GM12878 (cell line): ENCODE measurements around the gene PLEKHH2. TPM values are rescaled to one million over a fixed set of nuclear protein-coding genes. Genes with fewer than 3 reads are reported as not detected.

ENCODE experiments used
- ATAC-seq: fragments of 200-7000 bp; cut with Tn5 transposase; 3 replicates; pipeline ENCODE4 v1.9.1; 2020; ENCODE audit warnings: mild to moderate bottlenecking, moderate library complexity
- BruUV-seq: library from RNA; stranded (reverse); fragments of 400-500 nt; replicated peaks from 2 replicates; lab custom pipeline; 2021; lab: Mats Ljungman, UMichigan
- CTCF ChIA-PET: fragments of 300-600 bp; sonication (Branson Sonifier 250); formaldehyde crosslinking; extraction: SDS; loops from one replicate; lab custom pipeline; 2021; ENCODE audit warnings: inconsistent platforms; lab: Yijun Ruan, JAX
- POLR2A ChIA-PET: fragments of 350-600 bp; formaldehyde crosslinking; extraction: SDS; loops from one replicate; lab custom pipeline; 2021; ENCODE audit warnings: inconsistent platforms; lab: Charles Lee
- RAD21 ChIA-PET: fragments of 300-600 bp; sonication (Branson Sonifier 250); formaldehyde crosslinking; loops from one replicate; lab custom pipeline; 2023; ENCODE audit warnings: antibody characterized with exemption; ENCODE audit not compliant: unreplicated experiment; lab: Charles Lee
- SMC1A ChIA-PET: fragments of 300-600 bp; sonication (Branson Sonifier 250); formaldehyde crosslinking; loops from one replicate; lab custom pipeline; 2023; ENCODE audit not compliant: unreplicated experiment, uncharacterized antibody; lab: Charles Lee
- DNase-seq: peaks from one replicate; pipeline ENCODE4 v3.0.0-alpha.2; 2011; ENCODE audit warnings: low read depth, low spot score
- FAIRE-seq: peaks from 3 replicates; lab custom pipeline; 2011; peaks lifted over from hg19 to GRCh38; lab: Jason Lieb, UNC
- H2AFZ ChIP-seq: 2 replicates; pipeline ENCODE4 v1.6.0; 2011; ENCODE audit warnings: low read depth, low read length, control low read depth; ENCODE audit not compliant: control insufficient read depth
- H3K27ac ChIP-seq: 2 replicates; pipeline ENCODE4 v1.5.1; 2011; ENCODE audit warnings: control low read depth; ENCODE audit not compliant: control insufficient read depth, insufficient read depth
- H3K27me3 ChIP-seq, 2 experiments: replicated peaks in 1 of 2; 2 replicates each; pipeline versions ENCODE4 v1.6.0 to v1.6.1; 2011; ENCODE audit warnings: low read length in 1 of 2; ENCODE audit not compliant: control insufficient read depth in 2 of 2, insufficient read depth in 2 of 2
- H3K36me3 ChIP-seq, 2 experiments: 2 replicates each; pipeline ENCODE4 v1.5.1; 2011; ENCODE audit warnings: low read length in 1 of 2; ENCODE audit not compliant: control insufficient read depth in 2 of 2, insufficient read depth in 2 of 2
- H3K4me1 ChIP-seq: 2 replicates; pipeline ENCODE4 v1.6.1; 2011; ENCODE audit warnings: mild to moderate bottlenecking, low read length, moderate library complexity, mixed read lengths; ENCODE audit not compliant: control insufficient read depth, insufficient read depth
- H3K4me2 ChIP-seq: 2 replicates; pipeline ENCODE4 v1.6.0; 2011; ENCODE audit warnings: control low read depth; ENCODE audit not compliant: control insufficient read depth, insufficient read depth
- H3K4me3 ChIP-seq: fragments of 200-600 bp; sonication (generic); 2 replicates; pipeline ENCODE4 v1.5.1; 2016
- H3K79me2 ChIP-seq: 2 replicates; pipeline ENCODE4 v1.6.0; 2011; ENCODE audit warnings: low read length; ENCODE audit not compliant: control insufficient read depth, insufficient read depth
- H3K9ac ChIP-seq: 2 replicates; pipeline ENCODE4 v1.8.0; 2011; ENCODE audit warnings: low read length, control low read depth, mixed read lengths; ENCODE audit not compliant: control insufficient read depth, insufficient read depth
- H3K9me3 ChIP-seq: replicated peaks from 3 replicates; pipeline ENCODE4 v1.5.1; 2011; ENCODE audit warnings: mild to moderate bottlenecking, low read length; ENCODE audit not compliant: control insufficient read depth, insufficient read depth
- H4K20me1 ChIP-seq: 2 replicates; pipeline ENCODE4 v1.6.0; 2011; ENCODE audit not compliant: control insufficient read depth, insufficient read depth
- ASH2L ChIP-seq: fragments of 300-600, 200-600 bp; sonication (generic); IDR thresholded peaks from 2 replicates; pipeline ENCODE4 v1.6.1; 2017; ENCODE audit warnings: low read depth, mild to moderate bottlenecking, borderline replicate concordance
- ESRRA ChIP-seq: IDR thresholded peaks from 2 replicates; pipeline ENCODE4 v1.6.1; 2012; ENCODE audit warnings: mild to moderate bottlenecking, low read length, improper control_type of control experiment
- NFYA ChIP-seq: IDR thresholded peaks from 2 replicates; pipeline ENCODE4 v1.6.1; 2011; ENCODE audit warnings: low read depth, mild to moderate bottlenecking, low read length, improper control_type of control experiment, borderline replicate concordance
- RCOR1 ChIP-seq: conservative IDR thresholded peaks from 2 replicates; pipeline ENCODE4 v1.6.1; 2012; ENCODE audit warnings: low read depth, low read length, improper control_type of control experiment
- SMAD1 ChIP-seq: fragments of 450-650 bp; IDR thresholded peaks from 2 replicates; pipeline ENCODE4 v1.6.1; 2018; ENCODE audit warnings: mild to moderate bottlenecking, low read depth; ENCODE audit not compliant: partially characterized antibody
- SREBF1 ChIP-seq: IDR thresholded peaks from 2 replicates; pipeline ENCODE4 v1.6.1; 2012; ENCODE audit warnings: mild to moderate bottlenecking, low read length
- ZNF24 ChIP-seq: fragments of 450-650 bp; IDR thresholded peaks from 2 replicates; pipeline ENCODE4 v1.6.1; 2017; ENCODE audit warnings: antibody characterized with exemption, mild to moderate bottlenecking
- WGBS: methylation state at CpG from one replicate; pipeline ENCODE4 v1.1.6; 2016; ENCODE audit warnings: low lambda C conversion rate; ENCODE audit not compliant: insufficient replicate concordance, insufficient coverage; ENCODE audit errors: missing lambda C conversion rate; 5-methylcytosine and 5-hydroxymethylcytosine counted together
- in situ Hi-C: fragments of 300-500 bp; cut with MboI; formaldehyde crosslinking; loops from 9 replicates; pipeline ENCODE4 v1.14.3; 2018; ENCODE audit warnings: mixed read lengths
- intact Hi-C: fragments of 100-400 bp; cut with micrococcal nuclease; formaldehyde crosslinking; loops from one replicate; pipeline ENCODE4 v1.14.2; 2022; ENCODE audit not compliant: unreplicated experiment
- polyA plus RNA-seq, 11 experiments: library from polyadenylated mRNA; depleted of rRNA in 4 of 11; unstranded in 6 of 11; stranded (reverse) in 5 of 11; fragments of >200 nt; fragmentation: Nextera tagmentation in 4 of 11; fragmentation: Illumina TruSeq in 1 of 11; extraction: Ambion mirVana in 4 of 11; extraction: Trizol in 1 of 11; gene quantifications; 1 replicate in 1 of 11; 2 replicates in 10 of 11; pipeline versions ENCODE4 v1.2.1 to v1.2.3, GENCODE V29; 2011 to 2016; ENCODE audit warnings: inconsistent platforms in 2 of 11, missing spikeins in 2 of 11, low read depth in 1 of 11
- total RNA-seq, 4 experiments: library from RNA; depleted of rRNA in 3 of 4; stranded (reverse); fragments of >200 nt in 3 of 4; fragmentation: Illumina TruSeq in 1 of 4; extraction: Trizol in 1 of 4; gene quantifications; 2 replicates each; pipeline versions ENCODE4 v1.2.1 to v1.2.3, GENCODE V29; 2013 to 2021
- TF ChIP-seq, protein P1 (sequence below): fragments of 450-650 bp; IDR thresholded peaks from 2 replicates; pipeline ENCODE4 v1.6.1; 2017; ENCODE audit warnings: mild to moderate bottlenecking, moderate library complexity
- TF ChIP-seq, protein P2 (sequence below): fragments of 450-650 bp; IDR thresholded peaks from 2 replicates; pipeline ENCODE4 v1.6.1; 2017; ENCODE audit warnings: low read depth, mild to moderate bottlenecking, moderate library complexity
- TF ChIP-seq, protein P3 (sequence below): IDR thresholded peaks from 2 replicates; pipeline ENCODE4 v1.6.1; 2011; ENCODE audit warnings: low read depth, low read length, improper control_type of control experiment, borderline replicate concordance
- TF ChIP-seq, protein P4 (sequence below): fragments of 450-650 bp; IDR thresholded peaks from 2 replicates; pipeline ENCODE4 v1.6.1; 2014; ENCODE audit warnings: mild to moderate bottlenecking

Gene PLEKHH2
- total and polyA plus RNA-seq, 10 of the 15 experiments (the other 5 are each of a cell fraction or from before 2014, with no cell fraction given): not detected

DNA sequence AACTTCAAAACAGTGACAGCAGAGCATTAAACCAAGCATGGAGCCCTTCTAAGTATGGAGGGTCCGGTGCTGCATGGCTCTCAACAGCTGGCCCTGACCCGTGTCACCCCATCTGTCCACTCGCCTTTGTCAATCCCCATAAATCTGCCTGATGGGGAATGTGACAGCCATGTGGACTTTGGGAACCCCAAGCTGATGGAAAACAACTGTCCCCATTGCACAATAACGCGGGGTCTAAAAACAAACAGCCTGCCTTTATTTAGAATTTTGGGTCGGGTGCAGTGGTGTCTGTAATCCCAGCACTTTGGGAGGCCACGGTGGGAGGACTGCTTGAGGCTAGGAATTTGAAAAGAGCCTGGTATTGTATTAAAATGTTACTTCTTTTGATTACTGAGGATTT is 24.1 kb upstream of the PLEKHH2 start:
- ChIA-PET CTCF (interaction anchor here (0.6 to 1.7 kb wide), 5 partner anchors 19 to 785 kb away, joined by 3 to 5 read pairs (median 4); no protein-coding TSS in a partner anchor), POLR2A (no interaction called here), SMC1A (interaction anchor here (1.8 kb wide), 1 partner anchor 782 kb away, joined by 4 read pairs; no protein-coding TSS in a partner anchor), RAD21 (no interaction called here)
- in situ Hi-C loops: loop anchor here (5.0 kb wide), 1 partner anchor 786 kb away; no protein-coding TSS in a partner anchor
- no peaks in the 10 kb centered on the region; a peak in 1 of 4 replicates for H3K27me3 ChIP-seq
- ATAC-seq (no peak), FAIRE-seq (no peak), DNase-seq (no peak)
- H3K27ac ChIP-seq: no peak overlapping the region
- no peak overlapping the region for H2AFZ ChIP-seq
- H3K4me2 ChIP-seq: no peak overlapping the region
- BruUV-seq: no TSS peak
- WGBS: 80% methylated on average over 7 of the region's 7 CpGs
- no peaks in the 10 kb centered on the region for H3K4me1 ChIP-seq
- H3K9me3 ChIP-seq: no peaks in the 10 kb centered on the region
- intact Hi-C loops: loop anchor here (1.0 kb wide), 1 partner anchor 265 kb away; no protein-coding TSS in a partner anchor
- TF ChIP-seq, protein P1, sequence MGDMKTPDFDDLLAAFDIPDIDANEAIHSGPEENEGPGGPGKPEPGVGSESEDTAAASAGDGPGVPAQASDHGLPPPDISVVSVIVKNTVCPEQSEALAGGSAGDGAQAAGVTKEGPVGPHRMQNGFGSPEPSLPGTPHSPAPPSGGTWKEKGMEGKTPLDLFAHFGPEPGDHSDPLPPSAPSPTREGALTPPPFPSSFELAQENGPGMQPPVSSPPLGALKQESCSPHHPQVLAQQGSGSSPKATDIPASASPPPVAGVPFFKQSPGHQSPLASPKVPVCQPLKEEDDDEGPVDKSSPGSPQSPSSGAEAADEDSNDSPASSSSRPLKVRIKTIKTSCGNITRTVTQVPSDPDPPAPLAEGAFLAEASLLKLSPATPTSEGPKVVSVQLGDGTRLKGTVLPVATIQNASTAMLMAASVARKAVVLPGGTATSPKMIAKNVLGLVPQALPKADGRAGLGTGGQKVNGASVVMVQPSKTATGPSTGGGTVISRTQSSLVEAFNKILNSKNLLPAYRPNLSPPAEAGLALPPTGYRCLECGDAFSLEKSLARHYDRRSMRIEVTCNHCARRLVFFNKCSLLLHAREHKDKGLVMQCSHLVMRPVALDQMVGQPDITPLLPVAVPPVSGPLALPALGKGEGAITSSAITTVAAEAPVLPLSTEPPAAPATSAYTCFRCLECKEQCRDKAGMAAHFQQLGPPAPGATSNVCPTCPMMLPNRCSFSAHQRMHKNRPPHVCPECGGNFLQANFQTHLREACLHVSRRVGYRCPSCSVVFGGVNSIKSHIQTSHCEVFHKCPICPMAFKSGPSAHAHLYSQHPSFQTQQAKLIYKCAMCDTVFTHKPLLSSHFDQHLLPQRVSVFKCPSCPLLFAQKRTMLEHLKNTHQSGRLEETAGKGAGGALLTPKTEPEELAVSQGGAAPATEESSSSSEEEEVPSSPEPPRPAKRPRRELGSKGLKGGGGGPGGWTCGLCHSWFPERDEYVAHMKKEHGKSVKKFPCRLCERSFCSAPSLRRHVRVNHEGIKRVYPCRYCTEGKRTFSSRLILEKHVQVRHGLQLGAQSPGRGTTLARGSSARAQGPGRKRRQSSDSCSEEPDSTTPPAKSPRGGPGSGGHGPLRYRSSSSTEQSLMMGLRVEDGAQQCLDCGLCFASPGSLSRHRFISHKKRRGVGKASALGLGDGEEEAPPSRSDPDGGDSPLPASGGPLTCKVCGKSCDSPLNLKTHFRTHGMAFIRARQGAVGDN: no peak
- TF ChIP-seq ESRRA (no peak), ZNF24 (no peak), NFYA (no peak), SMAD1 (no peak), ASH2L (no peak), SREBF1 (no peak), RCOR1 (no peak)
- TF ChIP-seq, protein P2, sequence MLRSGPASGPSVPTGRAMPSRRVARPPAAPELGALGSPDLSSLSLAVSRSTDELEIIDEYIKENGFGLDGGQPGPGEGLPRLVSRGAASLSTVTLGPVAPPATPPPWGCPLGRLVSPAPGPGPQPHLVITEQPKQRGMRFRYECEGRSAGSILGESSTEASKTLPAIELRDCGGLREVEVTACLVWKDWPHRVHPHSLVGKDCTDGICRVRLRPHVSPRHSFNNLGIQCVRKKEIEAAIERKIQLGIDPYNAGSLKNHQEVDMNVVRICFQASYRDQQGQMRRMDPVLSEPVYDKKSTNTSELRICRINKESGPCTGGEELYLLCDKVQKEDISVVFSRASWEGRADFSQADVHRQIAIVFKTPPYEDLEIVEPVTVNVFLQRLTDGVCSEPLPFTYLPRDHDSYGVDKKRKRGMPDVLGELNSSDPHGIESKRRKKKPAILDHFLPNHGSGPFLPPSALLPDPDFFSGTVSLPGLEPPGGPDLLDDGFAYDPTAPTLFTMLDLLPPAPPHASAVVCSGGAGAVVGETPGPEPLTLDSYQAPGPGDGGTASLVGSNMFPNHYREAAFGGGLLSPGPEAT: no peak
- TF ChIP-seq, protein P3, sequence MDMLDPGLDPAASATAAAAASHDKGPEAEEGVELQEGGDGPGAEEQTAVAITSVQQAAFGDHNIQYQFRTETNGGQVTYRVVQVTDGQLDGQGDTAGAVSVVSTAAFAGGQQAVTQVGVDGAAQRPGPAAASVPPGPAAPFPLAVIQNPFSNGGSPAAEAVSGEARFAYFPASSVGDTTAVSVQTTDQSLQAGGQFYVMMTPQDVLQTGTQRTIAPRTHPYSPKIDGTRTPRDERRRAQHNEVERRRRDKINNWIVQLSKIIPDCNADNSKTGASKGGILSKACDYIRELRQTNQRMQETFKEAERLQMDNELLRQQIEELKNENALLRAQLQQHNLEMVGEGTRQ: no peak
- TF ChIP-seq, protein P4, sequence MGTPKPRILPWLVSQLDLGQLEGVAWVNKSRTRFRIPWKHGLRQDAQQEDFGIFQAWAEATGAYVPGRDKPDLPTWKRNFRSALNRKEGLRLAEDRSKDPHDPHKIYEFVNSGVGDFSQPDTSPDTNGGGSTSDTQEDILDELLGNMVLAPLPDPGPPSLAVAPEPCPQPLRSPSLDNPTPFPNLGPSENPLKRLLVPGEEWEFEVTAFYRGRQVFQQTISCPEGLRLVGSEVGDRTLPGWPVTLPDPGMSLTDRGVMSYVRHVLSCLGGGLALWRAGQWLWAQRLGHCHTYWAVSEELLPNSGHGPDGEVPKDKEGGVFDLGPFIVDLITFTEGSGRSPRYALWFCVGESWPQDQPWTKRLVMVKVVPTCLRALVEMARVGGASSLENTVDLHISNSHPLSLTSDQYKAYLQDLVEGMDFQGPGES: no peak
- H3K9ac ChIP-seq: no peak overlapping the region
- no peak overlapping the region for H3K4me3 ChIP-seq
- H3K36me3 ChIP-seq: no peaks in the 10 kb centered on the region
- no peaks in the 10 kb centered on the region for H3K79me2 ChIP-seq
- no peaks in the 10 kb centered on the region for H4K20me1 ChIP-seq
